GM21447 (cell line): Measurements from ENCODE around the gene HES4.

Experiments
- ATAC-seq: cut with Tn5 transposase; IDR thresholded peaks from one replicate; pipeline ENCODE4 v1.9.1; 2021; ENCODE audit not compliant: unreplicated experiment

The HES4 gene

DNA sequence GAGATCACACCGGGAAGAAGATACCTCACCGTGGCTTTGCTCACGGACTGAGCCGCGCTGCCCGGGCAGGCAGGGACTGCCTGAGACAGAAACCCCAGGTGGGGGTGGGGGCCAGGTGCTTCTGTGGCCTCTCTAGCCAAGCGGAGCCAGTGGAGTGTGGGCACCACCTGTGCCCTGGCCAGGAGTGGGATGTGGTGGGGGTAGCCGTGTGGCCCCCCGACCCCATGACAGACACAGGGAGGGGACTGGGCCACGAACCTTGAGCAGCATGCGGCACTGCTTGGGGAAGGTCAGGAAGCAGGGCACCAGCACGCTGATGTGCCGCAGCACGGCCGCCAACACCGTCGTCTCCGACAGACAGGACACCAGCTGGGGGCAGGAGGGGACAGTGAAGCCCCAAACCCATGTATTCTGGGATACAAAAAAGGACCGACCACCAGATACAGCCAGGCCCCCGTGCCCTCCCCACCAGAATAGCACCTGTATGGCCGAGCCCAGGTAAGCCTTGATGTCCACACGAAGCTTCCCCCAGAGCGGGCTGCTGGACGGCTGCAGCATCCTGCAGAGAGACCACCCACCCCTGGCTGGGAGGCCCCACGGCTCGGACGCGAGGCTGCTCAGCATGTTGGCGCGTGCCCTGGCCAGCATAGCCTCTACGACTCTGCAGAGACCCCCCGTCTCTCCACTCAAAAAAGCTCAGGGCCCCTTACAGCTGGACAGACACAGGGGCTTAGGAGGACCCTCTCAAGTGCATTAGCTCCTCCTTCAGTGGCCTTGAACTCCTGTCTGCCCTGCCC is 46.2 kb downstream of the HES4 start:
- no peak for ATAC-seq

- no peak for ATAC-seq
Observed at GRCh38 chr1:952603-953002, 47.3 kb downstream of the HES4 start.

DNA sequence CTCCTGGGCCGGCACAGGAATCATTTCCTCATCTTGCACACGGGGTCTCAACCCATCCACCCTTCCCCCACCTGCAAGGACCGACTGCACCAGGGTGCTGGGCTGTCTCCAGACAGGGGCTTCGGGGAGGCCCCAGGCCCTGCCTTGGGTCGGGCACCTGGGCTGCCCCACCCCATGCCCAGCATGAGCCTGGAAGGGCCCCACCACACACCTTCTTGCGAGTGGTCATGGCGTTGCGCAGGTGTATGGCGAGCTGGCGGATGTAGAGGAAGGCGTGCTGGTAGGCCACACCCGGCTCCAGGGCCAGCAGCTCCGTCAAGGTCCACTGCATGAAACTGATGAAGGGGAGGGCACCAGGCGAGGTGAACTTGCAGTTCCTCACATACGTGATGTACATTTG is 47.7 kb downstream of the HES4 start:
- ATAC-seq, result no peak

GRCh38 chr1:951364-951763 is 48.5 kb downstream of the HES4 start:
- no peak for ATAC-seq

GRCh38 chr1:950881-951280 is 49.0 kb downstream of the HES4 start:
- ATAC-seq, result no peak

DNA sequence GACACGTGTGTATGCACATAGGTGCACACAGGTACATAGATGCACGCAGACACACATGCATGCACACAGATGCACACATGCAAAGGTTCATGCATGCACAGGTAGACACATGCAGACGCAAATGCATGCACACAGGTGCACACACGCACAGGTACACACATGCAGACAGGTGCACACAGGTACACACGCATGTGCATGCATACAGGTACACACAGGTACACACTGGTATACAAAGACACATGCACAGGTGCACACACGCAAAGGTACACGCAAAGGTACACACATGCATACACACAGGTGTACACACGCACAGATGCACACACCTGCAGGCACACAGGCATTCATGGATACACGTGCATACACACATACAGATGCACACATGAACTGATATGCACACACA is 49.6 kb downstream of the HES4 start:
- no peak for ATAC-seq
